ENCODE data around the gene RERE. TPM values are rescaled to one million over a fixed set of nuclear protein-coding genes. Genes with fewer than 3 reads are reported as not detected.

The RERE gene
- total and polyA plus RNA-seq, 11 donors: 53.5 to 236 (median 121) TPM

GRCh38 chr1:8632102-8632501 lies 185.3 kb downstream of the RERE start:
- DNase-seq (no peak), ATAC-seq (no peak)
- Histone ChIP-seq H3K36me3 (no peaks in the 10 kb centered on the region), H3K4me3 (no peak overlapping the region), H3K4me1 (peaks cover 0 to 55% (median 38%) of the 10 kb centered on the region in 12 donors), H3K9me3 (no peaks in the 10 kb centered on the region), H3K27ac (peak overlapping the region in 3 of 12 donors; percentile 4 to 29 (median 9)), H3K27me3 (no peaks in the 10 kb centered on the region)
- TF ChIP-seq CTCF (IDR thresholded peaks at IDR 0.05): no peak
- TF ChIP-seq POLR2A (IDR thresholded peaks at IDR 0.05): no peak
- WGBS, 4 donors: 37 to 62% (median 50%) methylated on average over 4 of the region's 4 CpGs
- intact Hi-C loops (cut with DNase I): loop anchor here in 1 of 10 donors (5.0 kb wide), 1 partner anchor 35 kb away; no protein-coding TSS in a partner anchor

GRCh38 chr1:8631163-8631562 lies 186.3 kb downstream of the RERE start:
- peak in 3 of 4 donors; percentile 52 to 66 (median 64) for ATAC-seq

GRCh38 chr1:8629241-8630091 lies 188.0 kb downstream of the RERE start:
- Histone ChIP-seq H3K4me1 (peaks cover 0 to 69% (median 52%) of the 10 kb centered on the region in 12 donors), H3K27ac (peak overlapping the region in 9 of 12 donors; percentile 42 to 68 (median 56)), H3K27me3 (no peaks in the 10 kb centered on the region), H3K9me3 (no peaks in the 10 kb centered on the region), H3K4me3 (no peak overlapping the region), H3K36me3 (no peaks in the 10 kb centered on the region)
- WGBS, 4 donors: 58 to 68% (median 61%) methylated on average over 7 of the region's 7 CpGs
- intact Hi-C loops (cut with DNase I): loop anchor here in 1 of 10 donors (5.0 kb wide), 1 partner anchor 38 kb away; no protein-coding TSS in a partner anchor
- ATAC-seq (peak; percentile 60 to 86 (median 78)), DNase-seq (no peak)
- TF ChIP-seq POLR2A (IDR thresholded peaks at IDR 0.05): no peak
- no peak for TF ChIP-seq CTCF (IDR thresholded peaks at IDR 0.05)

More at GRCh38 chr1:8631163-8631562, 186.3 kb downstream of the RERE start:
- H3K27ac ChIP-seq: peak overlapping the region in 7 of 12 donors; percentile 2 to 29 (median 20)
- no peak for DNase-seq
- no peaks in the 10 kb centered on the region for H3K36me3 ChIP-seq
- intact Hi-C loops (cut with DNase I): loop anchor here in 1 of 10 donors (5.0 kb wide), 1 partner anchor 36 kb away; no protein-coding TSS in a partner anchor
- H3K4me3 ChIP-seq: no peak overlapping the region
- WGBS, 4 donors: 80 to 84% (median 82%) methylated on average over 3 of the region's 3 CpGs
- H3K9me3 ChIP-seq: no peaks in the 10 kb centered on the region
- no peaks in the 10 kb centered on the region for H3K27me3 ChIP-seq
- TF ChIP-seq CTCF (IDR thresholded peaks at IDR 0.05) (no peak), POLR2A (IDR thresholded peaks at IDR 0.05) (no peak)
- peaks cover 0 to 65% (median 47%) of the 10 kb centered on the region in 12 donors for H3K4me1 ChIP-seq

- Histone ChIP-seq H3K36me3 (no peaks in the 10 kb centered on the region), H3K27ac (peak overlapping the region in 6 of 12 donors; percentile 21 to 68 (median 58)), H3K9me3 (no peaks in the 10 kb centered on the region), H3K4me3 (no peak overlapping the region), H3K27me3 (no peaks in the 10 kb centered on the region), H3K4me1 (peaks cover 0 to 69% (median 52%) of the 10 kb centered on the region in 12 donors)
- no peak for TF ChIP-seq POLR2A (IDR thresholded peaks at IDR 0.05)
- no peak for TF ChIP-seq CTCF (IDR thresholded peaks at IDR 0.05)
- intact Hi-C loops (cut with DNase I): no loop called here
- WGBS, 4 donors: 66 to 70% (median 68%) methylated on average over 2 of the region's 2 CpGs
- ATAC-seq (no peak), DNase-seq (no peak)
Observed at GRCh38 chr1:8628606-8629005, 188.8 kb downstream of the RERE start.

Data from heart left ventricle (tissue), 16 donors.